RCC 7860 (cell line): ENCODE data around the gene TMEM222.
"Not testable (repeated sequence)": the region's sequence is repeated elsewhere in the genome, so short reads cannot be mapped to it uniquely, and the experiment has no call there.

Experiments used
- DNase-seq: peaks from one replicate; pipeline ENCODE4 v3.0.0-alpha.2; 2015; ENCODE audit warnings: low spot score
- FAIRE-seq: peaks from 2 replicates; lab custom pipeline; 2012; peaks lifted over from hg19 to GRCh38; lab: Jason Lieb, UNC

Gene TMEM222

GRCh38 chr1:27377760-27378495 is 56.0 kb downstream of the TMEM222 start:
- no peak for FAIRE-seq

DNA sequence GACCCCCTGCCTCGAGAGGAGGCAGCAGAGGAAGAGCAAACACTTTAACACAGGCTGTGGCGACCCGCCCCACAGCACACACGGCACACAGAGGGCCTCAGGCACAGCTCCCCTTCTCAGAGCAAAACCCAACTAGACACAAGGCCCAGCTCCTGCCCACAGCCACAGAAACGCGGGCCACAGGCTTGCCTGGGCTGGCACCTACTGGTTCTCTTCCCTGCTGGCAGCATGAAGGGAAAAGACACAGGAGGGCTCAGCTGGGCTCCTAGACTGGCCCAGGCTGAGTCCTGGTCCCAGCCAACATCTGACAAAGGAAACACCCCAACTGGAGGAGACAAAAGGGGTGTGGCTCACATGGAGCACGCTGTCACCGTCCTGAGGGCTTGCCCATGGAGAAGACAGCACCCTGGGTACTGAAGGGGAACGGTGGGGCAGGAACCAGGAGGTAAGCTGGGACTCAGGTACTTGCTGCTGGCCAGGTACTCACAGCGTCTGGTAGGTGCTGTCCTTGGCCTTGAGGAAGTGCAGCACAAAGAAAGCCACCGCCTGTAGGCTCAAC is 57.7 kb downstream of the TMEM222 start:
- FAIRE-seq (no peak), DNase-seq (no peak)

More at GRCh38 chr1:27377760-27378495, 56.0 kb downstream of the TMEM222 start:
- DNase-seq: no peak

DNA sequence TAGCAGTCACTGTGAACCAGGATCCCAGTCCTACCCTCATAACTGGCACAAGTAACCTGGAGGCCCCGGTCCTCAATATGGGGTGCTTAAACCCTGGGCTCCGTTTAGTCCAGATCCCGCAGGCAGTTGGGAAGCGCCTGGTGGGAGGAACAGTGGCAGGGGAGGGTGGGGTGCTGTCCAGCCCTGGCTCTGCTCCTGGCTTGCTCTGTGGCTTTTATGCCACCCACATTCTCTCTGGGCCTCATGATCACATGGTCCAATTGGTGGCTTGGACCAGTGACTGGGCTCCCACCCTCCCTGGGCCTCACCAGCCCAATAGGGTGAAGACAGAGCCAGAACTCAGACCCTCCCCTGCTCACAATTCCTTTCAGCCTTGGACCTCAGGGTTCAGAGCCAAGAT is 58.3 kb downstream of the TMEM222 start:
- no peak for FAIRE-seq
- no peak for DNase-seq

DNA sequence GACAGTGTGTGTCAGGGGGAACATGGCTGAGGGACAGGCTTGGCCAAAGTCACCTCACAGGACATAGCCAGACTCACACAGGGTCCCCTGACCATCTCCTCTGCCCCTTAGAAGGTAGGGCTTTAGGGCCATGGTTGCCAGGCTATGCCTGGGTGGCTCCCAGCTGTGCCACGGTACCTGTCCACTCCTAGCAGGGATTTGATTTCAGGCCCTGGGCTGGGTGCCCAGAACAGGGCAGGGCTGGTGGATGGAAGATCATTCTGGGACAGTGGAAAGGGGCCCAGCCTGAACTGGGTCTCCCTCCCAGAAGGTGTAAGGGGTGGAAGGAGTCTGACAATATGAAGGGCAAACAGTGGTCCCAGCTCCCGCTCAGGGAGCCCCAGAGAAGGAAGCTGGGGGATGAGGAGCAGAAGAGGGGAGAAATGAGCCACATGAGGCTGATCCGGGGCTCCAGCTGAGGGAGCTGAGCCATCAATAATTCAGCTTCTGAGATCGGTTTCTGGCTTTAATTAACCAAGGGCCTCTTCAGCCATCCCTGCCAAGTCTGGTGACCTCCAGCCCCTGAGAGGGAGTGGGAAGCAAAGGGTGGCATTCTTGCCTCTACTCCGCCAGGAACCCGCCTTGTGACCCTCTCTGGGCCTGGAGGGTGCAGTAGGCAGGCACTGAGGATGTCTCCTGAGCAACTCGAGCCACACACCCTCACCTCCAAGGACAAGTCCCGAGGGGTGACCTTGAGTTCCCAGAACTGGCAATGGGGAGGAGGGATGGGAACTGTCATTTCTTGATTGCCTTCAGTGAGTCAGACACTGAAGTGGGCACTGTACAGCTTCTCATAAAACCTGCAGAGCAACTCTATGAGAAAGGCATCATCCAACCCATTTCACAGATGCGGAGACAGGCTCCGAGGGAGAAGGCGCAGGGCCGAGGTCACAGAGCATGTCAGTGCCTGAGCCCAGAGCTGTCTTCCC is 59.1 kb downstream of the TMEM222 start:
- DNase-seq (no peak), FAIRE-seq (no peak)

DNA sequence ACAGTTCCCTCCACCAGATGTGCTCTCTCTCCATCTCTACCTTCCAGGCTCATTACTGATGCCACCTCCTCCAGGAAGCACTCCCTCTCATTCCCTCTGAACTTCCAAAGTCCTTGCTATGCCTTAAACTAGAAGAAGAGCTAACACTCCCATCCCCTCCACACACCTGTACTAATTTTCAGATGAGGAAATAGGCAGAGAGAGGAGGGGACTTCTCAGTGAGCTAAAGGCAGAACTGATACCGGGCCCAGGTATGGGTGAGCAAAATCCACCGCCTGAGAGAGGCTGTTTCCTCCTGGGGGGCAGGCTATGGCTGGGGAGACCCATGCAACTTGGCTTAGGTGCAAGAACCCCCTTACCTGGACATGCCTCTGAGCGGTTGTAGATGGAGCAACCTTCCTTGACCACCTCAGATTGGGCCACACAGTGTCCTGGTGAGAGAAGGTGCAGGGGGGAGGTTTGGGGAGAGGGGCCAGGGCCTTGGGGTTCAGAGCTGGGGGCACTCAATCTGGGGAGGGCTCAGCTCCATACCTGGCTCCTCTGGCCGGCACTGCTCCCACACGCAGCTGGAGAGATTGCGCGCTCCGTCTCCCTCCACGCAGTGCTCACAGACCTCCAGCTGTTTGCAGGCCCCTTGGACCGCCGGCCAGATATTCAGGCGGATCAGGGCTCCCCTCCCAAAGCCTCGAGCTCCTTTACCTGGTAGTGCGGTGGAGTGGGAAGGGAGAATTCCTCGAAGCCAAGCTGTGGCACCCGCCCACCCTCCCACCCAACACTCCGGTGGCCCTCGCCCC is 60.2 kb downstream of the TMEM222 start:
- DNase-seq (no peak), FAIRE-seq (no peak)

GRCh38 chr1:27383039-27383605 is 61.2 kb downstream of the TMEM222 start, which contains the start of gene CD164L2:
TSS of gene CD164L2 (minus strand) at chr1:27383333. CDS start at chr1:27383239, 94 bp downstream.
- no peak for DNase-seq
- no peak for FAIRE-seq

DNA sequence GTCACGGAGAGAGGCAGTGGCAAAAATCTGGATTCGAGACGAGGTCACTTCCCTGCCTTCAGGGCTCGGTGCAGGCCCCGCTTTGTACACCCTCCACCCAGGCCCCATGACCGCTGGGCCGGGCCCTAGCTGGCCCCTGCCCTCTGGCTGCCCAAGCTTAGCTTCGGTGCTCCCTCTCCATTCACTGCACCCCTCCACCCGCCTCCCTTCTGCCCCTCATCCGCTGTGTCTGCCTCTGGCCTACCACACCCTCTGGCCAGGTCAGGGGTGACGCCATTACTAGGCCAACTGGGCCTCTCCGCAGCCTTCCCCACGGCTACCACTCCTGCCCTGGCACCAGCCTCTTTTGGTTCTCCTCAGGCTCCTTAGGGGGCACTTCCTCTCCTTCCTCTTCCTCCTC is 61.7 kb downstream of the TMEM222 start:
- DNase-seq (no peak), FAIRE-seq (no peak)

DNA sequence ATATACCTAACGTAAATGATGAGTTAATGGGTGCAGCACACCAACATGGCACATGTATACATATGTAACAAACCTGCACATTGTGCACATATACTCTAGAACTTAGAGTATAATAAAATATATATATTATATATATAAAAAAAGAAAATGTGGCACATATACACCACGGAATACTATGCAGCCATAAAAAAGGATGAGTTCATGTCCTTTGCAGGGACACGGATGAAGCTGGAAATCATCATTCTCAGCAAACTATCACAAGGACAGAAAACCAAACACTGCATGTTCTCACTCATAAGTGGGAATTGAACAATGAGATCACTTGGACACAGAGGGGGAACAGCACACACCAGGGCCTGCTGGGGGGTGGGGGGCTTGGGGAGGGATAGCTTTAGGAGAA is 62.8 kb downstream of the TMEM222 start:
- FAIRE-seq, DNase-seq: not testable (repeated sequence)
